GM12875 (cell line): ENCODE data around the gene ADGRL3.

Experiments used
- H3K4me3 ChIP-seq: one replicate; pipeline ENCODE4 v1.5.1; 2011; ENCODE audit warnings: low read depth, low read length, control low read depth
- CTCF ChIP-seq: IDR thresholded peaks from 2 replicates; pipeline ENCODE4 v1.5.1; 2011; ENCODE audit warnings: low read depth, mild to moderate bottlenecking, control low read depth, inconsistent platforms, low read length, moderate library complexity, borderline replicate concordance; ENCODE audit not compliant: insufficient read depth

Gene ADGRL3

GRCh38 chr4:61575796-61576195 is 375.7 kb downstream of the ADGRL3 start:
- TF ChIP-seq CTCF: no peak
- H3K4me3 ChIP-seq: no peak overlapping the region

DNA sequence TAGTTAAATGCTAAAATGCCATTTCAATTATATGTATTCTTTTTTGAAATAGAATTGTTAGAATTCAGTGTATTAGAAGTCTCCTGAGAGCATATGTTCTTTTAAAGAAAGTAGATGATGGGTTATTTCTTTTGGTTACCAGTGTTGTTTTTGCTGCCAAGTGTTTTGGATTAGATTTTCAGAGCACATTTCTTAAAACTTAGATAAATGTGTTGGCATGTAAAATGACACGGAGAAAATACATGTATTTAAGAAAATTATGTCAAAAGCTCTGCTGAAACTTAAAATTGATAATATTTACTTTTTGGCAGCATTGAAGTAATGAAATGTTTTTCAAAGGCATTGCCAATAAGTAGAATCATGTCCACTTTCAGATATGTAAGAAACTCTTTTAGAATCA is 379.7 kb downstream of the ADGRL3 start:
- no peak for TF ChIP-seq CTCF
- no peak overlapping the region for H3K4me3 ChIP-seq

GRCh38 chr4:61580721-61581377 is 380.7 kb downstream of the ADGRL3 start:
- no peak for TF ChIP-seq CTCF
- no peak overlapping the region for H3K4me3 ChIP-seq

- no peak for TF ChIP-seq CTCF
- H3K4me3 ChIP-seq: no peak overlapping the region
Observed at GRCh38 chr4:61583696-61584095, 383.6 kb downstream of the ADGRL3 start.

DNA sequence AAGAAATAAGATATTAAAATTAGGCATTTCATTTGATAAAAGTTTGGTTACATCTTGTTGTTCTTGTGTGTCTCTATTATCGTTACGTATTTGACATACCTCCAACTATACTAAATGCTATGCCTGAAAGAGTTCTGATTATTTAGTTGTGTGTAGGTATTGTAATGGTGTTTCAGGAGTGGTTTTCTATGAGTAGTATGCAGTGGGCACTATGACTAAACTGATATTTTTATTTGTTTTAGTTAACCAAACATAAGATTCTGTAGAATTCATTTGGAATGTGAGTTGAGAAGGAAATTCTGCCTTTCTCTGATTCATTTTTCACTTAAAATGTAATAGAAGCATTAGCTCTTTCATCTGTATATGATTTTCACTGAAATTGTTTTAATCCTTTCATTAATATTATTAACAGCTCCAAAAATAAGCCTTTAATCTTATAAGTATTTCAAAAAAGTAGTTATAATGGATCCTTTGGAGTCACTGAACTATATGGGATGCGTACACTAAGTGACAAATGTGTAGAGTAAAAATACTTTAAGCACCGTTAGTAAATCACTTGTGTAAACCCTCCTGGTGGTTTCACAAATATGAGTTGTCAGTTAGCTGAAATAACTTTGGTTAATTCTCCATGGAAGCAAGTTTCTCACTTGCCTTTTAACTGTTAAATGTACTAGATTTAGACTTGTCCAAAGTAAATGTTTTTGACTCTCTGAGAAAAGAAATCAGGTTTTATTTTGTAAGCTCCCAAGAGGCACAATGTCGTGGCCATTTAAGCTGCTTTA is 388.7 kb downstream of the ADGRL3 start:
- TF ChIP-seq CTCF: no peak
- no peak overlapping the region for H3K4me3 ChIP-seq

GRCh38 chr4:61590881-61591280 is 390.8 kb downstream of the ADGRL3 start:
- no peak for TF ChIP-seq CTCF
- no peak overlapping the region for H3K4me3 ChIP-seq
